Measurements from ENCODE around the gene SNX14.
A peak's percentile ranks its signal among the peaks of the same experiment; 100 is the strongest.

Gene SNX14

GRCh38 chr6:85498596-85499258 lies 94.9 kb downstream of the SNX14 start:
- DNase-seq (ENCODE audit: low read depth) = no peak

- DNase-seq (ENCODE audit: low read depth) = no peak
Observed at GRCh38 chr6:85496856-85497255, 96.8 kb downstream of the SNX14 start.

- no peak for DNase-seq (ENCODE audit: low read depth)
Observed at GRCh38 chr6:85496009-85496579, 97.6 kb downstream of the SNX14 start.

- DNase-seq (ENCODE audit: low read depth) = no peak
Observed at GRCh38 chr6:85494547-85495536, 98.8 kb downstream of the SNX14 start.

GRCh38 chr6:85493389-85493788 lies 100.3 kb downstream of the SNX14 start:
- no peak for DNase-seq (ENCODE audit: low read depth)

- DNase-seq (ENCODE audit: low read depth) = no peak
Observed at GRCh38 chr6:85490516-85491248, 103.0 kb downstream of the SNX14 start.

- DNase-seq (ENCODE audit: low read depth) = no peak
Observed at GRCh38 chr6:85484948-85485347, 108.7 kb downstream of the SNX14 start.

- no peak for DNase-seq (ENCODE audit: low read depth)
Observed at GRCh38 chr6:85483846-85484245, 109.8 kb downstream of the SNX14 start.

GRCh38 chr6:85482905-85483700 lies 110.6 kb downstream of the SNX14 start:
- DNase-seq (ENCODE audit: low read depth) = peak; percentile 65

- no peak for DNase-seq (ENCODE audit: low read depth)
Observed at GRCh38 chr6:85482206-85482904, 111.3 kb downstream of the SNX14 start.

- DNase-seq (ENCODE audit: low read depth) = no peak
Observed at GRCh38 chr6:85479208-85479607, 114.5 kb downstream of the SNX14 start.

GRCh38 chr6:85476532-85476931 lies 117.1 kb downstream of the SNX14 start:
- no peak for DNase-seq (ENCODE audit: low read depth)

- DNase-seq (ENCODE audit: low read depth) = no peak
Observed at GRCh38 chr6:85473748-85474147, 119.9 kb downstream of the SNX14 start.

- no peak for DNase-seq (ENCODE audit: low read depth)
Observed at GRCh38 chr6:85472744-85473143, 120.9 kb downstream of the SNX14 start.

GRCh38 chr6:85470023-85470410 lies 123.6 kb downstream of the SNX14 start:
- no peak for DNase-seq (ENCODE audit: low read depth)

GRCh38 chr6:85469276-85470022 lies 124.2 kb downstream of the SNX14 start:
- no peak for DNase-seq (ENCODE audit: low read depth)

GRCh38 chr6:85468326-85468725 lies 125.3 kb downstream of the SNX14 start:
- no peak for DNase-seq (ENCODE audit: low read depth)

- DNase-seq (ENCODE audit: low read depth) = no peak
Observed at GRCh38 chr6:85465762-85466161, 127.9 kb downstream of the SNX14 start.

GRCh38 chr6:85464722-85465150 lies 128.9 kb downstream of the SNX14 start:
- no peak for DNase-seq (ENCODE audit: low read depth)

- DNase-seq (ENCODE audit: low read depth) = peak; percentile 5
Observed at GRCh38 chr6:85464260-85464644, 129.4 kb downstream of the SNX14 start.
